ENCODE data around the gene PPP2R2C.

The PPP2R2C gene

DNA sequence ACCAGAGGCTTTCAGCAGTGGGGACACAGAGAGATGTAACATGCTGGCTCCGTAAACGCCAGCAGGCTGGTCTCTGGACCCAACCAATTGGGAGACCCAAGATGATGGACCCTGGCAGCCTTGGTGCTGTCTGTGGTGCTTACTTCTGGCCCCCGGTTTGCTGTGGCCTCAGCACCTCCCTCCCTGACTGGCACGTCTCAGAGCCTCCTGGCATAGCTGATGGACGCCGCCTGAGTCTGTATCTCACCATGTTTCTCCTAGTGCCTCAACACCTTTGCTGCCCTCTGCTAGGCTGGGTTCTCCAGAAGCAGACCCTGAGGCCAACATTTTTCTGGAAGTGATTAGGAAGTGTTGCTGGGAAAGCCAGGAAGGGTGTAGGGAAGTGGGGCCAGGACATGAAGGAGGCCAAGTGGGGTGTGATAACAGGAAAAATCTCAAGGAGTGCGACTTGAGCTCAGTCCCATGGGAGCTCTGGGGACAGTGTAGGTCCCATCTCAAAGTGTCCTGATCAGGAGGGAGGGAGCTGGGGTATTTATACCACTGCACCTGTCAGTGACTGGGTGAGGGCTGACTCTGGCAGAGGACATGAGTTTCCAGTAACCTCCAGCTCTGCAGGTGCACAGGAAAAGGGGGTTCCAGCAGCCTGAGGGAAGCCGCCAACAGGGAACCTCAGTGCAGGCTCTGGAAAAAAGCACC lies 31.8 kb downstream of the PPP2R2C start:
- peak; percentile 19 for DNase-seq (ENCODE audit: low spot score)
- TF ChIP-seq CTCF (IDR thresholded peaks at IDR 0.05; ENCODE audit: poor library complexity, severe bottlenecking) = no peak
- Histone ChIP-seq H3K9me3 (ENCODE audit: severe bottlenecking) (no peaks in the 10 kb centered on the region), H3K36me3 (ENCODE audit: low read depth) (no peaks in the 10 kb centered on the region), H3K4me3 (ENCODE audit: severe bottlenecking) (no peak overlapping the region), H3K4me1 (ENCODE audit: insufficient read depth, poor library complexity, severe bottlenecking) (no peaks in the 10 kb centered on the region), H3K27me3 (ENCODE audit: insufficient read depth, poor library complexity, severe bottlenecking) (no peaks in the 10 kb centered on the region), H3K27ac (ENCODE audit: poor library complexity, severe bottlenecking) (no peak overlapping the region)
- no peak for ATAC-seq (ENCODE audit: low read depth)

DNA sequence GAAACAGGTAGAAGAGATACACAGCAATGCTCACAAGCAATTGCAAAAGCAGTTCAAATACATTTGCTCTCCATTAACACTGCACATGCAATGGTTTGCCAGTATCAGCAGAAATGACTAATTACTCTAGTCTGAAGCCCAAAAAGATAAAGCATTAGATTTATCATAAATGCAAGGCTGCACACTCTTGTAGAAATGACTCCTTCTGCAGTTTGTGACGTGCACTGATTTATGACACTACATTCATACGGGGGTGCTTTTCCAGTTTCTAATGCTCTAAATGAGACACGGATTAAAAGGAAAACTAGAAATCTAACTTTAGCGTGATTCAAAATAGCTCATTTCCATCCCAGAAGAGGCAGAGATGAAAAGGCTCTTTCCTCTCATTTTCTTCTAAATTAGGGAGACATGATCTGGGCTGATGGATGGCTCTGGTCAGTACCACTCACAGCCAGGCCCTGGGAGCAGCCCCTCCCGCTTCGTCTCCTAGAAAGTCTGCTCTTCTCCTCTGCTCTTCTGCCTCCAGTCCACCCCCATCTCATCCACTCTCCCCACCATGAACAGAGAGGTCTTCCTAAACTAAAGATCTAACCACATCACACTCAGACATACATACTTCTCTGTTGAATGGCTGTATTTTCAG lies 33.2 kb downstream of the PPP2R2C start:
- Histone ChIP-seq H3K36me3 (ENCODE audit: low read depth) (no peaks in the 10 kb centered on the region), H3K27ac (ENCODE audit: poor library complexity, severe bottlenecking) (no peak overlapping the region), H3K27me3 (ENCODE audit: insufficient read depth, poor library complexity, severe bottlenecking) (no peaks in the 10 kb centered on the region), H3K4me3 (ENCODE audit: severe bottlenecking) (no peak overlapping the region), H3K4me1 (ENCODE audit: insufficient read depth, poor library complexity, severe bottlenecking) (no peaks in the 10 kb centered on the region), H3K9me3 (ENCODE audit: severe bottlenecking) (peaks cover 6% of the 10 kb centered on the region)
- ATAC-seq (ENCODE audit: low read depth) (no peak), DNase-seq (ENCODE audit: low spot score) (no peak)
- no peak for TF ChIP-seq CTCF (IDR thresholded peaks at IDR 0.05; ENCODE audit: poor library complexity, severe bottlenecking)

DNA sequence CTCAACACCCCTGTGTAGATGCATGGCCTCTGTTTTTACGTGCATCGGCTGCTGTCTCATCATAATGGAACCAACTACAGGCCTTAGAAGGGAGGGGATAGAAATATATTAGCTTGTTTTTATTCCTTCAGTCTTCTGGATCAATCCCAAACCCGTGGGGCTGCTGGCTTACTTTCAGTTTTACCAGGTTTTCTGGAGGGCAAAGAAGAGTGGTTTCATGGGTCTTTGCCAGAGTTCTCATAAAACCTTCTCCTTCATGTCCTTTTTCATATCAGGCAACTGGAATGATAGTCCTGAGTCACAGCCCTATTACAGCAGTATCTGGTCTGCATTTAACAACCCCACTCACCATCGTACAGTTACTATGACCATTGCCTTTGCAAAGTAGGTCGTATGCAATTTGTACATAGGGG lies 34.6 kb downstream of the PPP2R2C start:
- ATAC-seq (ENCODE audit: low read depth) (no peak), DNase-seq (ENCODE audit: low spot score) (no peak)
- H3K4me3 ChIP-seq (ENCODE audit: severe bottlenecking) = no peak overlapping the region
- no peak overlapping the region for H3K27ac ChIP-seq (ENCODE audit: poor library complexity, severe bottlenecking)
- H3K9me3 ChIP-seq (ENCODE audit: severe bottlenecking) = peaks cover 6% of the 10 kb centered on the region
- H3K36me3 ChIP-seq (ENCODE audit: low read depth) = no peaks in the 10 kb centered on the region
- TF ChIP-seq CTCF (IDR thresholded peaks at IDR 0.05; ENCODE audit: poor library complexity, severe bottlenecking) = no peak
- H3K4me1 ChIP-seq (ENCODE audit: insufficient read depth, poor library complexity, severe bottlenecking) = no peaks in the 10 kb centered on the region
- H3K27me3 ChIP-seq (ENCODE audit: insufficient read depth, poor library complexity, severe bottlenecking) = no peaks in the 10 kb centered on the region

DNA sequence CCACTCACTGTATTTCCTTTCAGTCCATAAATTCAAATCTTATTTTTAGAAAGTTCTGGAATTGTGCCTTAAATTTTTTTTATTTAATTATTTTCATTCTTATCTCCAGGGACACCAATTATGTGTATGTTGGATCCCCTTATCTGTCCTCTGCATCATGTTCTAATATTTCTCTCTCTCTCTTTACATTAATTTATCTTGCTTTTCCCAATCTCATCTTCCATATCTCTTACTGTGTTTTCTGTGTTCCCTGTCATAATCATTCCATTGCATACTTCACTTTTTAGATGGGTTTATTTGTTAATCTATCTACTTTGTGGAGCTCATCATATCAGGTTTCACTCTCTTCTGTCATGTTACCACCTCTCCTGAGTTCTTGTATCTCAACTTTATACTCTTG lies 37.4 kb downstream of the PPP2R2C start:
- H3K4me1 ChIP-seq (ENCODE audit: insufficient read depth, poor library complexity, severe bottlenecking) = no peaks in the 10 kb centered on the region
- H3K27me3 ChIP-seq (ENCODE audit: insufficient read depth, poor library complexity, severe bottlenecking) = no peaks in the 10 kb centered on the region
- H3K4me3 ChIP-seq (ENCODE audit: severe bottlenecking) = no peak overlapping the region
- ATAC-seq (ENCODE audit: low read depth) (no peak), DNase-seq (ENCODE audit: low spot score) (no peak)
- H3K9me3 ChIP-seq (ENCODE audit: severe bottlenecking) = peaks cover 6% of the 10 kb centered on the region
- H3K27ac ChIP-seq (ENCODE audit: poor library complexity, severe bottlenecking) = no peak overlapping the region
- no peak for TF ChIP-seq CTCF (IDR thresholded peaks at IDR 0.05; ENCODE audit: poor library complexity, severe bottlenecking)
- H3K36me3 ChIP-seq (ENCODE audit: low read depth) = no peaks in the 10 kb centered on the region

GRCh38 chr4:6430927-6431326 lies 41.5 kb downstream of the PPP2R2C start:
- H3K9me3 ChIP-seq (ENCODE audit: severe bottlenecking) = peaks cover 6% of the 10 kb centered on the region
- ATAC-seq (ENCODE audit: low read depth) = no peak
- H3K4me3 ChIP-seq (ENCODE audit: severe bottlenecking) = no peak overlapping the region
- no peak for TF ChIP-seq CTCF (IDR thresholded peaks at IDR 0.05; ENCODE audit: poor library complexity, severe bottlenecking)
- no peaks in the 10 kb centered on the region for H3K27me3 ChIP-seq (ENCODE audit: insufficient read depth, poor library complexity, severe bottlenecking)
- H3K27ac ChIP-seq (ENCODE audit: poor library complexity, severe bottlenecking) = no peak overlapping the region
- H3K36me3 ChIP-seq (ENCODE audit: low read depth) = no peaks in the 10 kb centered on the region
- H3K4me1 ChIP-seq (ENCODE audit: insufficient read depth, poor library complexity, severe bottlenecking) = no peaks in the 10 kb centered on the region
- no peak for DNase-seq (ENCODE audit: low spot score)
